Activated gamma-delta T cell treated with anti-CD3 and anti-CD28 coated beads, Interleukin-2, amount 50 U/mL, for 16 hours (primary cell): ENCODE measurements around the gene RAB5IF.
"Not testable (repeated sequence)": the region's sequence is repeated elsewhere in the genome, so short reads cannot be mapped to it uniquely, and the experiment has no call there.

Experiments used
- DNase-seq: peaks from one replicate; pipeline ENCODE4 v3.0.0-alpha.2; 2020; ENCODE audit warnings: low read depth

RAB5IF gene

DNA sequence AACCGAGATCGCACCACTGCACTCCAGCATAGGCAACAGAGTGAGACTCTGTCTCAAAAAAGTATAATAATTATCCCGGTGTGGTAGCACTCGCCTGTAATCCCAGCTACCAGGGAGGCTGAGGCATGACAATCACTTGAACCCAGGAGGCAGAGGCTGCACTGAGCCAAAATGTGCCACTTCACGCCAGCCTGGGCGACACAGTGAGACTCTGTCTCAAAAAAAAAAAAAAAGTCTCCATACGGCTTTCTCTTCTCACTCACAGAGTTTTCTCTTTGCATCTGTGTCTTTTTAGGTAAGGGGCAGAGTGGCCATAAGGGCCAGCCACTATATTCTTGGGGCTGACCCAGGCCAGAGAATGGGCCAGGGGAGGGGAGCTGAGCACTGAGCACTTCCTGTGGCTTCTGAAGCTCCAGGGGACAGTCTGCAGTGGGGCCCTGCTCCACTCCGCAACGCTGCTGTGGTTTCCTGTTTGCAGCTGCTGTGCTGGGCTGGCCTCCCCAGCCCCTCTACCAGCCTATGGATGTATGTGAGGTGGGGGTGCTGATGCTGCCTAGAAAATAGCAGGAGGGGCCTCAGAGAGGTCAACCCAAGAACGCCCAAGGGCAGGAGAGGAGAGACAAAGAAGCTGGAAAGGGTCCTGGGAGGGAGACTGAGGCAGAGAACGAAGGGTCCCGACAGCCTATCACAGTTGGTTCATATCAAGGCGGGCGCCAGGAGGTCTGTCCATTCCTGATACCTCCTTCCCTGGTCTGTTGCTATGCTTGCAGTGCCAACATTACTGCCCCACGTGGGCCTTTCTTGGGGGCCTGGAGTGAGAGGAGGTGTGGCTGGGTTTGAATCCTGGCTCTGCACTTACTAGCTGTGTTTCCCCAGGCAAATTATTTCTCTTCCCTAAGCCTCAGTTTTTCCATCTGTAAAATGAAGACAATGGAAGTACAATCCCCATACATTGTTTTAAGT, 24.4 kb downstream of the RAB5IF start:
- DNase-seq = peak; percentile 37

DNA sequence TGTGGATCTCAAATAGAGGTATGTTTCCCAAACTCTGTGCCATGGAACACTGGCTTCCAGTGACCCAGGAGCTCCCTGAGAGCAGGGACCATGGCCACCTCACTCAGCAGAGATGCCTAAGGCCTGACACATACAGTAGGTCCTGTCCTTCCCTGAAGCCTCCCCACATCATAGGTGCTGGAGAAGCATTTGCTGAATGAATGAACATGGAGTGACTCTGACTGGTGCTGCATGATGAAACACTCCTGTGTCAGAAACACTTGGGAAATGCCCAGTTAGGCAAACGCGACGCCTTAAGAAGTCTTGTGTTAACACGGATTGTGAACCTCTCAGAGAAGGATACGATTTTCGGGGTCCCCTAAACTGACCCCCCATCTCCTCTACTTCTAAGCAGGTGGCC, 26.1 kb downstream of the RAB5IF start:
- no peak for DNase-seq

DNA sequence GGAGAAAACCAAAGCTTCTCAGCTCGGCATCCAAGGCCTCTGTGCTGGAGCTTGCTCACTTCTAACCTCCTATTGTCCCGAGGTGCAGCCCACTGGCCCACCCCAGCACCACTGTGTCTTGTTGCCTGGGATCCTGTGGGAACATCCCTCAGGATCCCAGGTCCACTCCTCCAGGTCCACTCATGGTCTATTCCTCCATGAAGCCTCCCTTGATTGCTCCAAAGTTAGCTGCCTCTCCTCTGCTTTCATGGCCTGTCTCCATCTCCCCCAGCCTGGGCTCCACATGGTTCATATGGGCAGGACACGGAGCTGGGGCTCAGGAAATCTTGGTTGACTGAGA, 26.5 kb downstream of the RAB5IF start:
- no peak for DNase-seq

DNA sequence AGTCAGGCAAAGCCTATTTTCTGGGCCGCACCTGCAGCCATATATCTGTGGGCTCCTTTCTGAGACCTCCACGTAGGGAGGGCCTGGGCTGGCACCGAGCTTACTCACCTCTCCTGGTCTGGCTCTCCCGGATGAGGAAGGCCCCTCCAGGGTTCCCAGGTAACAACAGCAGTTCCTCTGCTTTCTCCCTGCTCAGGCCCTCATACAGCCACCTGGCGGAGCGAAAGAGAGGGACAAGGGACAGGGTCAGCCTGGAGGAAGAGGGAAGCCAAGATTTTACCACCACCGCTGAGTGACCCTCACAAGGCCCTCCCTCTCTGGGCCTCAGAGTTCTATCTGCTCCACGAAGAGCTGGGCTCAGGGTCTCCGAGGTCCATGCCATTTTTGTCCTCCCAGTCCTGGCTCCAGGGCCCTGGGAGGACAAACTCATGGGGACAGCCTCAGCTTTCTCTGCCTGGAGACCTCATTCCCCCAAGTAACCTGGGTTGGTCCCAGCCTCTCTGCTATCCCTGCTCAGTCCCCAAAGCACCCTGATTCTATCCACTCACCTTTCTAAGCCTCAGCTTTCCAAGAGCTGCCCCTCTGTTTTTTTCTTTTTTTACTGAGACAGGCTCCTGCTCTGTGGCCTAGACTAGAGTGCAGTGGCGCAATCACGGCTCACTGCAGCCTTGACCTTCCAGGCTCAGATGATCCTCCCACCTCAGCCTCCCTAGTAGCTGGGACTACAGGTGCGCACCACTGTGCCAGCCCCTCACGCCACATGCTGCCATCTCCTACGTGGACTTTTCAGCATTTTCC, 27.1 kb downstream of the RAB5IF start:
- no peak for DNase-seq

DNA sequence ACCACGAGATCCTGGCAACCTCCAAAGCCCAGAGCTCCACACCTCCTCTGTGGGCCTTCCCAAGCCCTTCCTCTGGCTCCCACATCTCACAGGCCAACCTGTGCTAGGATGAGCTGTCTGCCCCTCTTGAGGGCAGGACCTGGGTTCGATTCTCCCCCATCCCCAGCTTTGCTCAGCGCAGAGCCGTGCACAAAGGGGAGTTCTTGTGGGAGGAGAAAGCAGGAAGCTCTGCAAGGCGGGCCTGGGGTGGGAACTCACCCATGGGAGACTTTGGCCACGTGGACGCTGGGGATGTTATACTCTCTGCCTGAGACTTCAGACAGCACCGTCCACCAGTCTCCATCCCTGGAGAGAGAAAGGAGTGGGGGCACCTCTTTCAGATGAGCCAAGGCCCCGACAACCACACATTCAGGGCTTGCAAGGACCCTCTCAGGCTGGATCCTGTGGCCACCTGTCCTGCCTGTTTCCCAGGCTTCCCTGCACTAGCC, 27.8 kb downstream of the RAB5IF start:
- no peak for DNase-seq

DNA sequence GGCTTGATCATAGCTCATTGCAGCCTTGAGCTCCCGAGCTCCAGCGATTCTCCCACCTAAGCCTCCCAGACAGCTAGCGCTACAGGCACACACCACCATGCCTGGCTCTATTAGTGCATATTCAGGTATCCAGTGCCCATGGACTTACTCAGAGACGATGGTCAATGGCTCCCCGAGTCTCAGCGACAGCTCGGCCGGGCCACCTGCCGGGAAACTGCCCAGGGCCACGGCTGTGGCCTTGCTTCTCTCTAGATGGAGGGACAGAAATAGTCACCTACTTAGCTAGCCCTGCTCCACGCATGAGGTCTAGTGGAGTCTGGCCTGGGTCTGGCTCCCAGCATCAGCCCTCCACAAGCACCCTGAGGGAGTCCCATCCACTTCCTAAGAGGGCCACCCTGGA, 28.8 kb downstream of the RAB5IF start:
- DNase-seq = no peak

DNA sequence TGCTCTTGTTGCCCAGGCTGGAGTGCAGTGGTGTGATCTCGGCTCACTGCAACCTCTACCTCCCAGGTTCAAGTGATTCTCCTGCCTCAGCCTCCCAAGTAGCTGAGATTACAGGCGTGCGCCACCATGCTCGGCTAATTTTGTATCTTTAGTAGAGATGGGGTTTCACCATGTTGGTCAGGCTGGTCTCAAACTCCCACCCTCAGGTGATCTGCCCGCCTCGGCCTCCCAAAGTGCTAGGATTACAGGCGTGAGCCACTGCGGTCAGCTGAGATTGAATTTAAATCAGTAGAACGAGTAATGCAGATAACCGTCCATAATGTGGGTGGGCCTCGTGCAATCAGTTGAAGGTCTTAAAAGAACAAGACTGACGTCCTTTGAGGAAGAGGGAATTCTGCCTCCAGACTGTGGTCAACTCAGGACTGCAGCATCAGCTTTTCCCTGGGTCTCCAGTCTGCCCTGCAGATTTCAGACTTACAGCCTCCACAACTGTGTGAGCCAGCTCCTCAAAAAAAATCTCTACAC, 33.4 kb downstream of the RAB5IF start:
- not testable (repeated sequence) for DNase-seq

DNA sequence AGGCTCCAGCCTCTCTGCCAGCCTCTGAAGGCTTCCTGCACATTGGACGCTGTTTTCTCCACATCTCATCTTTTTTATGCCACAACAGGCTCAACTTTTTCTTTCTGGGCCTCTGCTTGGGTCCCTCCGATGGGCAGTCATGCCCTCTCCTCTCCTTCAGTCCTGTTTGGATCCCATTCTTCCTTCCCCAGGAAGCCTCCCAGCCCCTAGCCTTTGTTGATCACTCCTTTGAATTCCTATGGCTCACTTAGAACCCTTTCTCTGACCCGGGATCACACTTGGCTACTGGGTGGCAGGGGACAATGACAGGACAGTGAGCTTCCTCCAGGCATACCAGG, 35.9 kb downstream of the RAB5IF start:
- DNase-seq = no peak

DNA sequence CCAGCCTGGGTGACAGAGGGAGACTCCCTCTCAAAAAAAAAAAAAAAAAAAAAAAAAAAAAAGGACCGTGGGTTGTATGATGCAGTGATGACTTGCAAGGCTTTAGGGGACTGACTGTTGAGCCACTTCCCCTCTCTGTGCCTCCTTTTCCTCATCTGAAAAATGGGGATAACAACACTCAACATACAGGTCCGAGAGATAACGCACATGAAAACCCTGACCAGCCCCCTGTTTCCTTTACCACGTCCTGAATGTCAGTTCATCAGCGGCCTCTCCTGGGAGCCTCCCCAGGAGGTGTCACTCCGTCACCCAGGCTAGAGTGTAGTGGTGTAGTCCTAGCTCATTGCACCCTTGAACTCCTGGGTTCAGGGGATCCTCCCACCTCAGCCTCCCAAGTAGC, 36.6 kb downstream of the RAB5IF start:
- DNase-seq = no peak

DNA sequence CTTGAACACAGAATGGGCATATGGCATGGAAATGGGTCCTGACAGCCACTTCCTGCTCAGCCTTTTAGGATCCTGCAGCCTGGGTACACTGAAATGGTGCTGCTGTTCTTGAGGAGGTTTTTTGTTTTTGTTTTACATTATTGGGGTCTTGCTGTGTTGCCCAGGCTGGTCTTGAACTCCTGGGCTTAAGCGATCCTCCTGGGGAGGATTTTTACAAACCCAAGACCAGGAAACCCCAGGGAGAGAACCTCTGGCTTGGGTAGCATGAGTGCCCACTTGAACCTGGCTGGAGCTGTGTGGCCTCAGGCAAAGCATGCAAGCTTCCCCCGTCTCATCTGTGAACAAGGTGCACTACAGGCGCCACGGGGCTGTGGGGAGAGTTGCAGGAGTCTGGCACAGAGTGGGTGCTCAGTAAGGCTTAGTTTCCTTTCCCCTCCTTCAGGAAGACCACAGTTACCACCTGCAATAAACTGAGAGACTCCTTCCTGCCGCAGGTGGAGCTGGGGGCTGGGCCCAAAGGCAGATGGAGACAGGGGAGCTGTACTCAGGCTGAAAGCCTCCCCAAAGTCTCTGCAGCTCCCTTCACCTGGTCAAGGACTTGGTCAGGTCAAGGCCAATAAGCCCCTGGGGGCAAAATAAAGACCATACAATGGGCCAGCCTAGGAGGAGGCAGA, 38.6 kb downstream of the RAB5IF start:
- peak; percentile 36 for DNase-seq

DNA sequence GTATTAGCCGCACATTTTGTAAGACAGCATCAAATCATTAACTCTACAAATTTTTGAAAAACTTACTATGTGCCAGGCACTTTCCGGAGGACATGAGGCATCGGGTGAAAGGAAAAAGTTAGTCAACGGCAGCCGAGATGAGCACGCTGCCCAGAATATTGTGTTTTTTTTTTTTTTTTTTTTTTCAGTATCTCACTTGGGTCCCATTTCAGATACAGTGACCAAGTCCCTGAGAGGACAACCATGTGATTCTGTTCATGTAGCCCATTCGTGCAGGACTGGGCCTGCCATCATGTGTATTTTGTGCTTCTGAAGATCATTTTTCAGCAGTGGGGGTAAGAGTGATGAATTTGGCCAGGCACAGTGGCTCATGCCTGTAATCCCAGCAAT, 39.1 kb downstream of the RAB5IF start:
- DNase-seq = peak; percentile 21

DNA sequence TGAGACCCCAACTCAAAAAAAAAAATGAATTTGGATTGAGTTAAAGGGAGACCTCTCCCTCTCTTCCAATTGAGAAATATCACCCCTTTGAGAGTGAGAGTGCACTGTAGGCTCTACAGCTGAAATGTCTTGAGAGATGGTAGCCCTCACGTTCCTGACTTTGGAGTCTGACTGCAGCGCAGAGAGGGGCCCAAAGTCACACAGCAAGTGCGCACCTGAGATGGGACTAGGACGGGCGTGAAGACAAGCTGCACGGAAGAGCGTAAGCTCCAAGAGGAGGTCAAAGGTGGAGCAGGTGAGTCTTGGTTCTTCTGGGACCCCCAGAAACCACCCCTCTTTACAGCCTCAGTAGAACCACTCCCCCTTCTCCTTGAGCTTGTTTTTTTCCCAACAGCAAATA, 39.8 kb downstream of the RAB5IF start:
- DNase-seq = no peak

DNA sequence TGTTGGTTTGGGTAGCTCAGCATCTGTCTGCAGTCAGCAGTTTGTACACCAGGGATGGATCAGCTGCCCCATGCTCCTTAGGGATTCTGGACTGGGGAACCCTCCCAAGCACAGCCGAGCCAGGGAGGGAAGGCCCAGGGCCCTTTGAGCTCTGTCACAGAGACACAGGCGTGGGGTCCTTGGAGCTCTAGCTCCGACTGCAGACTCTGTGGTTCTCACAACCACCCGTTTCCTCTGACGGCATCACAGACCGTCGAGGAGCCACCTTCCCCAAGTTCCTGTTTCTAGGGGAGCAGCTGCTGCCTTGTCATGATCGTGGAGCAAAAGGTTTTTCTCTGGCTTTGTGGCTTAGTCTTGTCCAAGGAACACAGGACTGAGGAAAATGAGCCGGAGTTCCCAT, 40.4 kb downstream of the RAB5IF start, which contains the start of gene SLA2:
Gene SLA2 (minus strand): TSS at position 199 of the 400 bp plus-strand sequence. CDS start 4,861 bp downstream, outside the sequence.
- peak; percentile 60 for DNase-seq

DNA sequence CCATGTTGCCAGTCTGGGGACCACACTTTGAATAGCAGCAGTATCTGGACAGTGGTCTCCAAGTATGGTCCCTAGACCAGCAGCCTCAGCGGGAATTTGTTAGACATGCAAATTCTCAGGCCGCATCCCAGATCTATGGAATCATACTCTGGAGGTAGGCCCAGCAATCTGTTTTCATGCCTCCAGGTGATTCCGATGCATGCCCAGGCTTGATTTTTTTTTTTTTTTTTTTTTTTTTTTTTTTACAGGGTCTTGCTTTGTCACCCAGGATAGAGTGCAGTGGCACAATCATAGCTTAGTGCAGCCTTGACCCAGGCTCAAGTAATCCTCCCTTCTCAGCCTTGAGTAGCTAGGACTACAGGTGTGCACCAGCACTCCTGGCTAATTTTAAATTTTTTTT, 41.1 kb downstream of the RAB5IF start:
- DNase-seq = no peak

DNA sequence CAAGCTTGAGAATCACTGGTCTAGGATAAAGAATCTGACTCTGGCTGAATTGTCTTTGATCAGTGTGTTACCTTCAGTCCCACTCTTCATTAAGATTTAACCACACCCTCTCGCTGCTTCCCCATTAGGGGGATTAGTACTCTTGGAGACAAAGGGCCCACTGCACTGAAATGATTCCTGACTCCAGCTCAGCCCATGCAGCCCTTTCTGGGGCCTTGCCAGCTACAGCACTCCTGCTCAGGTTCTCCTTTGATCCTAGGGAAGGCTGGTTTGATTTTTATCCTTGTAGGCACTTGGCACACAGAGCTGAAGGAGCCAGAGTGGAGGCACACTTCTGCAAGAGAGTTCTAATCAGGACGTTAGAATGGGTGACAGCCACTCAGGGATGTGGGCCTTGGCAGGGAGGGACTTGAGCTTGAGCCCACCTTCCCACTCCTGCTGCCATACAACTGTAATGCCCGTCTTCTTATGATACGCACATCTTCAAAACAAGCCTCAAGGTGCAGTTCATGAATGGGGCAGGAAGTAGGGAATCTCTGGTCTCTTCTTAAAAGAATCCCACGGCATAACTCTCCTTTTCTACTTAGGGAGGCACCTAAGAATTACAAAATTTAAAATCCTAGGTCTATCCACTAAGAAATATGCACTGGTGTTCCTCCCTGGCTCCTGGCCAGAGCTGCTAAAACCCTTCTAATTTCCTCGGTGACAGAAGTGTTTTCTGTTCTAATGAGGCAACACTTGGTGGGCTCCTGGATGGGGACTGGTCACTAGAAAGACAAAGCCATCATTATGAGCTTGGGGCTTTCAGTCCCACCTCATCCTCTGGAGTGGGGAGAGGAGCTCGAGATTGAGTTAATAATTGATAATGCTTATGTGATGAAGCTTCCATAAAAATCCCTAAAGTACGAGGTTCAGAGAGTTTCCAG, 41.9 kb downstream of the RAB5IF start:
- no peak for DNase-seq

DNA sequence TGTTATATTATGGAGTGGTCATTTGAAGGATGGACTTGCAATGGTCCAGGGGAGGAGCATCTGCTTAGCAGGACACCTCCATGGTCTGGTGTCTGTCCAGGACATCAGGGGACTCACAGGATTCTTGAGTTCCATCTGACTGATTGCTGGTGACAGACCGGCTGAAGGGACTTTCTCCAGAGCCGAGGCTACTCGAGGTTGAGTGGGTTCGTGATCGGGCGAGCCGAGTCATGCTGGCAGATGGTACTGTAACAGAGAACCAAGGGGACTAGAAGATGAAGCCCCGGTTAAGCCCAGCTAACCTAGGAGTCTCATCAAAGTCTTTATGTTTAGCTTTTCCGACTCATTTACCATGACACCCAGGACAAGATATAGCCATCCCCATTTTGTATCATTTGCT, 47.9 kb downstream of the RAB5IF start:
- no peak for DNase-seq

DNA sequence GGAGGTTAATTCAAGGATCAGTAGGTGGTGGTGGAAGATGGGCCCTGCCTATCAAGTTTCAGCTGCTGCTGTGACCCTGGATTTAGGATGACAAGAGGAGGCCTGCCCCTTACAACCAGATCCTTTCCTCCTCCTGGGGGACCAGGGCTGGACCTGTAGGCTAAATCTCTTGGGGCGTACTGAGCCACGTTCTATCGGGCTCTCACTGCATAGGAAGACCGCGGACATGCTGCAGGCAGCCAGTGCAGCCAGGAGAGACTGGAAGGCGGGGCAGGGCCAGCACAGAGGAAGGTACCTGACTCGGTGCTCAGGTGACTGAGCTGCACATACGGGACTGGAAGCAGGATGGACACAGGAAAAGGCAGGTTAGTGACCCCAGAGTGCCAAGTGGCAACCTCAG, 48.9 kb downstream of the RAB5IF start:
- no peak for DNase-seq

DNA sequence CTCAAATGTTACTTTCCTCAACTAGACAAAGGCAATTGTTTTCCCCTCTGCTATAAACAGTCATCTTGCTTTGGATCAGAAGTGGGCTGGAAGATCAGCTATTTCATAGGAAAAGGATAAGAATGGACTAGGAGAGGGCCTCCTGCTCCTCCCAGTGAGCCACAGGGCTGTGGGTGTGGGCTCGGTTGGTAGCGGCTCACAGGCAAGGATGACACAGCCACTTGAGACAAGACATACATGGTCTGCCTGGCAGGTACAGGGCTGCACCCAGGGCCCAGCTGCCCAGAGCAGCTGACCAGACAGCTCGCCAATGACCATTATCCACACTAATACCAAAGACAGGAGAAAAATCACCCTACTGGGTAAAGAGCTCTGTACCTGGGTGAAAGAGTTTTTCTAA, 49.4 kb downstream of the RAB5IF start:
- no peak for DNase-seq

DNA sequence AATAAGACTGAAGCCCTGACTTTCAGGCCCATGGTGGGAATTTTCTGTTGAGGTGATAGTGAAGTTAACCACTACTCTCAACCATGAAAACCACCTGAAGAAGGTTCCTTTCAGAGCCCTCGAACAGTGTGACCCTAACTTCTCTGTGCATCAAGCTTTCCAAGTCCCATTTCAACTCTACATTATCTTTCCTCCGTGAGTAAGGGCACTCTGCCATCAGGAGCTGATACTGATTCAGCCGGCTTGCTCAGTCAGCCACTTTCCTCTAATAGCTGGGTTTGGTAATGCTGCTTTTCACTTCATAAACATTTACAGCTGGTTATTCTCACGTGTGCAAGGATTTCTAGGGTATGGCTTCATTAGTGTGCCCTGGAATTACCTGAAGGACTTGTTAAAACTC, 51.2 kb downstream of the RAB5IF start:
- DNase-seq = no peak

DNA sequence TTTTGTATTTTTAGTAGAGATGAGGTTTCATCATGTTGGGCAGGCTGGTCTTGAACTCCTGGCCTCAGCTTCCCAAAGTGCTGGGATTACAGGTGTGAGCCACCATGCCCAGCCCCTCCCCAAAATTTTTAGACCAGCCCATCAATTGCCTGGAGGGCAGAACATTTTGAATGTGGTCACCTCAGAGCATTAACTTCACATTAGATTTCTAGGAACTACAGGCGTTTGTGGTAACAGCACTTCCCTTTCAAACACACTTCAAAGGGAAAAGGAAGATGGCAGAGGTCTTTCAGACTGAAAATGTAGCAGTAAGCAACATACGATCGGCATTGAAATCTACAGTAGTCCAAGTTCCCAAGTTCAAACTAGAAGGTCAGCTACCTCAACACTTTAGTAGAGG, 52.7 kb downstream of the RAB5IF start:
- DNase-seq = no peak
